IMR-90 (cell line): ENCODE data around the gene DYNLRB2. TPM values are rescaled to one million over a fixed set of nuclear protein-coding genes. Genes with fewer than 3 reads are reported as not detected.

Experiments
- ATAC-seq: fragments of 200-7000 bp; cut with Tn5 transposase; 2 replicates; pipeline ENCODE4 v1.9.1; 2020; ENCODE audit warnings: low read depth, mild to moderate bottlenecking, moderate library complexity
- BruUV-seq: library from RNA; stranded (reverse); fragments of 400-500 nt; replicated peaks from 2 replicates; lab custom pipeline; 2021; lab: Mats Ljungman, UMichigan
- CTCF ChIA-PET: fragments of 300-600 bp; formaldehyde crosslinking; extraction: SDS; loops from one replicate; lab custom pipeline; 2021; ENCODE audit warnings: antibody characterized with exemption; lab: Yijun Ruan, JAX
- POLR2A ChIA-PET: fragments of 300-600 bp; sonication (Branson Sonifier 250); formaldehyde crosslinking; loops from one replicate; lab custom pipeline; 2022; ENCODE audit warnings: antibody characterized with exemption; ENCODE audit not compliant: unreplicated experiment; lab: Charles Lee
- DNase-seq: peaks from one replicate; pipeline ENCODE4 v3.0.0; 2013
- H2AFZ ChIP-seq: replicated peaks from 2 replicates; pipeline ENCODE3; 2013; ENCODE audit warnings: low read length, mild to moderate bottlenecking; ENCODE audit not compliant: poor library complexity
- H2AK5ac ChIP-seq: 2 replicates; pipeline ENCODE4 v1.6.1; 2013; ENCODE audit warnings: low read depth, low read length, inconsistent platforms
- H2AK9ac ChIP-seq: replicated peaks from 2 replicates; pipeline ENCODE3; 2013; ENCODE audit warnings: mild to moderate bottlenecking, low read depth, low read length, moderate library complexity; ENCODE audit not compliant: poor library complexity
- H2BK120ac ChIP-seq: 2 replicates; pipeline ENCODE4 v1.6.1; 2013; ENCODE audit warnings: low read depth, low read length, inconsistent platforms
- H2BK15ac ChIP-seq: 3 replicates; pipeline ENCODE4 v1.6.1; 2013; ENCODE audit warnings: low read depth, low read length, inconsistent platforms
- H2BK20ac ChIP-seq: 2 replicates; pipeline ENCODE4 v1.6.1; 2013; ENCODE audit warnings: low read depth, mild to moderate bottlenecking, inconsistent platforms, low read length, moderate library complexity
- H2BK5ac ChIP-seq: 2 replicates; pipeline ENCODE4 v1.6.1; 2013; ENCODE audit warnings: mild to moderate bottlenecking, low read depth, low read length, inconsistent platforms; ENCODE audit not compliant: poor library complexity, severe bottlenecking
- H3K14ac ChIP-seq: replicated peaks from 2 replicates; pipeline ENCODE4 v1.6.1; 2013; ENCODE audit warnings: low read depth, low read length, inconsistent platforms
- H3K18ac ChIP-seq: 2 replicates; pipeline ENCODE4 v1.6.1; 2013; ENCODE audit warnings: low read depth, low read length, control low read depth
- H3K23ac ChIP-seq: 2 replicates; pipeline ENCODE4 v1.6.1; 2013; ENCODE audit warnings: low read depth, low read length, inconsistent platforms
- H3K27ac ChIP-seq: 2 replicates; pipeline ENCODE4 v1.5.1; 2013; ENCODE audit warnings: mild to moderate bottlenecking, control low read depth, low read length; ENCODE audit not compliant: insufficient read depth
- H3K27me3 ChIP-seq: 2 replicates; pipeline ENCODE4 v1.6.1; 2013; ENCODE audit warnings: low read length; ENCODE audit not compliant: control insufficient read depth, insufficient read depth
- H3K36me3 ChIP-seq: 2 replicates; pipeline ENCODE4 v1.6.1; 2013; ENCODE audit warnings: low read length, mixed read lengths; ENCODE audit not compliant: control insufficient read depth, insufficient read depth
- H3K4ac ChIP-seq: 2 replicates; pipeline ENCODE4 v1.6.1; 2013; ENCODE audit warnings: low read depth, low read length, inconsistent platforms
- H3K4me1 ChIP-seq: 2 replicates; pipeline ENCODE4 v1.6.1; 2013; ENCODE audit warnings: low read length, mixed read lengths; ENCODE audit not compliant: control insufficient read depth, insufficient read depth
- H3K4me2 ChIP-seq: 2 replicates; pipeline ENCODE4 v1.6.1; 2013; ENCODE audit warnings: low read depth, mild to moderate bottlenecking, control low read depth, low read length, moderate library complexity
- H3K4me3 ChIP-seq: 2 replicates; pipeline ENCODE4 v1.5.1; 2013; ENCODE audit warnings: low read depth, mild to moderate bottlenecking, control low read depth, low read length, moderate library complexity; ENCODE audit not compliant: insufficient read depth
- H3K56ac ChIP-seq: 2 replicates; pipeline ENCODE4 v1.6.1; 2013; ENCODE audit warnings: low read length, inconsistent platforms; ENCODE audit not compliant: insufficient read depth; ENCODE audit errors: extremely low read depth
- H3K79me1 ChIP-seq, 2 experiments: 2 replicates each; pipeline ENCODE4 v1.6.1; 2013; ENCODE audit warnings: low read length in 2 of 2, inconsistent platforms in 1 of 2, low read depth in 1 of 2
- H3K9ac ChIP-seq: 2 replicates; pipeline ENCODE4 v1.6.1; 2013; ENCODE audit warnings: low read depth, low read length, control low read depth
- H3K9me1 ChIP-seq: 2 replicates; pipeline ENCODE4 v1.6.1; 2013; ENCODE audit warnings: low read length, inconsistent platforms; ENCODE audit not compliant: insufficient read depth
- H3K9me3 ChIP-seq: 2 replicates; pipeline ENCODE4 v1.6.1; 2013; ENCODE audit warnings: low read length; ENCODE audit not compliant: control insufficient read depth, insufficient read depth
- H4K20me1 ChIP-seq: 2 replicates; pipeline ENCODE4 v1.6.1; 2013; ENCODE audit warnings: low read length, inconsistent platforms; ENCODE audit not compliant: insufficient read depth
- H4K5ac ChIP-seq: 2 replicates; pipeline ENCODE4 v1.6.1; 2013; ENCODE audit warnings: mild to moderate bottlenecking, low read depth, low read length, control low read depth
- H4K8ac ChIP-seq, 2 experiments: 2 replicates each; pipeline ENCODE4 v1.6.1; 2013; ENCODE audit warnings: low read depth in 2 of 2, low read length in 2 of 2, control low read depth in 1 of 2, inconsistent platforms in 1 of 2
- H4K91ac ChIP-seq: 2 replicates; pipeline ENCODE4 v1.6.1; 2013; ENCODE audit warnings: low read depth, low read length, inconsistent platforms; ENCODE audit not compliant: insufficient read depth
- CTCF ChIP-seq: conservative IDR thresholded peaks from 2 replicates; pipeline ENCODE4 v1.5.1; 2012; ENCODE audit warnings: mild to moderate bottlenecking, low read depth, low read length, improper control_type of control experiment
- FOS ChIP-seq: fragments of 150-350 bp; IDR thresholded peaks from 2 replicates; pipeline ENCODE4 v1.6.1; 2016; ENCODE audit warnings: low read depth, low read length
- MXI1 ChIP-seq: IDR thresholded peaks from 2 replicates; pipeline ENCODE4 v1.6.1; 2012; ENCODE audit warnings: low read depth, mild to moderate bottlenecking, low read length, moderate library complexity, borderline replicate concordance
- POLR2A ChIP-seq: IDR thresholded peaks from 2 replicates; pipeline ENCODE4 v1.6.1; 2012; ENCODE audit warnings: mild to moderate bottlenecking, low read depth, low read length
- RFX5 ChIP-seq: IDR thresholded peaks from 2 replicates; pipeline ENCODE4 v1.8.0; 2012; ENCODE audit warnings: low read depth, mild to moderate bottlenecking, low read length, moderate library complexity
- SMC3 ChIP-seq: fragments of 150-350 bp; IDR thresholded peaks from 2 replicates; pipeline ENCODE4 v1.6.1; 2016; ENCODE audit warnings: low read depth, mild to moderate bottlenecking, antibody characterized with exemption, low read length, moderate library complexity
- USF2 ChIP-seq: fragments of 150-350 bp; IDR thresholded peaks from 2 replicates; pipeline ENCODE4 v1.6.1; 2017; ENCODE audit warnings: mild to moderate bottlenecking, antibody characterized with exemption, low read length, low read depth
- WGBS, 2 experiments: methylation state at CpG; one replicate each; pipeline versions ENCODE4 v1.1.5 to v1.1.7; 2013; ENCODE audit warnings: missing lambda C conversion rate in 2 of 2; ENCODE audit not compliant: insufficient read length in 1 of 2; ENCODE audit errors: extremely low coverage in 2 of 2; 5-methylcytosine and 5-hydroxymethylcytosine counted together
- dilution Hi-C: fragments of 300-500 bp; cut with HindIII; formaldehyde crosslinking; loops from one replicate; pipeline ENCODE4 v1.14.3; 2018; ENCODE audit warnings: low sequenced_read_pairs; ENCODE audit not compliant: unreplicated experiment
- in situ Hi-C: fragments of 300-500 bp; cut with MboI; formaldehyde crosslinking; loops from 3 replicates; pipeline ENCODE4 v1.14.3; 2019; ENCODE audit warnings: low sequenced_read_pairs, inconsistent platforms, mixed read lengths
- intact Hi-C: fragments of 100-400 bp; cut with micrococcal nuclease; formaldehyde crosslinking; loops from 2 replicates; pipeline ENCODE4 v1.10.0; 2022
- polyA plus RNA-seq, 3 experiments: library from polyadenylated mRNA; depleted of rRNA; stranded (reverse); fragments of >200 nt; gene quantifications; 2 replicates each; pipeline ENCODE4 v1.2.3, GENCODE V29; 2012; ENCODE audit warnings: low replicate concordance in 1 of 3
- total RNA-seq: library from RNA; depleted of rRNA; stranded (reverse); fragments of >200 nt; gene quantifications from 2 replicates; pipeline ENCODE4 v1.2.3, GENCODE V29; 2012

Gene DYNLRB2
- total and polyA plus RNA-seq, 2 of the 4 experiments (the other 2 are of a cell fraction): not detected

GRCh38 chr16:80547145-80547544 is 6.4 kb downstream of the DYNLRB2 start:
- H3K27me3 ChIP-seq: no peaks in the 10 kb centered on the region; the same call in 1 of the 2 replicates
- intact Hi-C loops: no loop called here
- H3K4me2 ChIP-seq: no peak overlapping the region
- H3K9me3 ChIP-seq: no peaks in the 10 kb centered on the region
- CTCF ChIA-PET: no interaction called here
- H2AK5ac ChIP-seq: no peak overlapping the region
- H2BK15ac ChIP-seq: no peak overlapping the region
- no peak overlapping the region for H3K14ac ChIP-seq
- dilution Hi-C loops: no loop called here
- no peak overlapping the region for H3K56ac ChIP-seq
- no peak overlapping the region for H3K9ac ChIP-seq
- H3K79me1 ChIP-seq: no peaks in the 10 kb centered on the region
- H2BK5ac ChIP-seq: no peak overlapping the region
- no peak overlapping the region for H4K8ac ChIP-seq
- no peaks in the 10 kb centered on the region for H3K4me1 ChIP-seq
- no peak overlapping the region for H4K5ac ChIP-seq
- WGBS, 2 experiments: no CpG with 5 or more reads among the region's 2 CpGs
- H2BK120ac ChIP-seq: no peak overlapping the region
- in situ Hi-C loops: loop anchor here (25.0 kb wide), 1 partner anchor 265 kb away; the partner anchor contains the start of gene CDYL2
- no peaks in the 10 kb centered on the region for H3K36me3 ChIP-seq
- no peak overlapping the region for H2AFZ ChIP-seq
- no peaks in the 10 kb centered on the region for H3K9me1 ChIP-seq
- TF ChIP-seq USF2: no peak
- no peak for TF ChIP-seq MXI1
- TF ChIP-seq SMC3: no peak
- TF ChIP-seq RFX5: no peak
- no peak for TF ChIP-seq CTCF
- no peak for TF ChIP-seq POLR2A
- no peak for TF ChIP-seq FOS
- DNase-seq (no peak), ATAC-seq (no peak)
- no TSS peak for BruUV-seq
- no peak overlapping the region for H2AK9ac ChIP-seq
- H3K23ac ChIP-seq: no peak overlapping the region
- no peak overlapping the region for H3K27ac ChIP-seq
- no peak overlapping the region for H4K91ac ChIP-seq
- H3K4me3 ChIP-seq: no peak overlapping the region
- H2BK20ac ChIP-seq: no peak overlapping the region
- no peaks in the 10 kb centered on the region for H4K20me1 ChIP-seq
- no peak overlapping the region for H3K4ac ChIP-seq
- no peak overlapping the region for H3K18ac ChIP-seq
- POLR2A ChIA-PET: no interaction called here
